Nephron progenitor cell (in vitro differentiated cells): ENCODE results near the gene SSUH2.

Source experiments
- DNase-seq: peaks from one replicate; pipeline ENCODE4 v3.0.0; 2021
- H3K27ac Mint-ChIP-seq: 2 replicates; pipeline ENCODE4 v1.8.0; 2021; ENCODE audit warnings: mild to moderate bottlenecking, moderate library complexity, mixed read lengths
- H3K27me3 Mint-ChIP-seq: 2 replicates; pipeline ENCODE4 v1.8.0; 2021; ENCODE audit warnings: mild to moderate bottlenecking, low read depth, mixed read lengths; ENCODE audit not compliant: poor library complexity
- H3K36me3 Mint-ChIP-seq: 2 replicates; pipeline ENCODE4 v1.8.0; 2021; ENCODE audit warnings: low read depth, mixed read lengths
- H3K4me1 Mint-ChIP-seq: 2 replicates; pipeline ENCODE4 v1.8.0; 2021; ENCODE audit warnings: mixed read lengths
- H3K4me3 Mint-ChIP-seq: 2 replicates; pipeline ENCODE4 v1.8.0; 2021; ENCODE audit warnings: mild to moderate bottlenecking, moderate library complexity, mixed read lengths
- H3K9me3 Mint-ChIP-seq: 2 replicates; pipeline ENCODE4 v1.8.0; 2021; ENCODE audit warnings: mild to moderate bottlenecking, moderate library complexity, mixed read lengths
- TF ChIP-seq, protein P1 (sequence below): fragments of 200-600 bp; sonication (generic); IDR thresholded peaks from 2 replicates; pipeline ENCODE4 v1.5.0; 2021; ENCODE audit warnings: antibody characterized with exemption

The SSUH2 gene

DNA sequence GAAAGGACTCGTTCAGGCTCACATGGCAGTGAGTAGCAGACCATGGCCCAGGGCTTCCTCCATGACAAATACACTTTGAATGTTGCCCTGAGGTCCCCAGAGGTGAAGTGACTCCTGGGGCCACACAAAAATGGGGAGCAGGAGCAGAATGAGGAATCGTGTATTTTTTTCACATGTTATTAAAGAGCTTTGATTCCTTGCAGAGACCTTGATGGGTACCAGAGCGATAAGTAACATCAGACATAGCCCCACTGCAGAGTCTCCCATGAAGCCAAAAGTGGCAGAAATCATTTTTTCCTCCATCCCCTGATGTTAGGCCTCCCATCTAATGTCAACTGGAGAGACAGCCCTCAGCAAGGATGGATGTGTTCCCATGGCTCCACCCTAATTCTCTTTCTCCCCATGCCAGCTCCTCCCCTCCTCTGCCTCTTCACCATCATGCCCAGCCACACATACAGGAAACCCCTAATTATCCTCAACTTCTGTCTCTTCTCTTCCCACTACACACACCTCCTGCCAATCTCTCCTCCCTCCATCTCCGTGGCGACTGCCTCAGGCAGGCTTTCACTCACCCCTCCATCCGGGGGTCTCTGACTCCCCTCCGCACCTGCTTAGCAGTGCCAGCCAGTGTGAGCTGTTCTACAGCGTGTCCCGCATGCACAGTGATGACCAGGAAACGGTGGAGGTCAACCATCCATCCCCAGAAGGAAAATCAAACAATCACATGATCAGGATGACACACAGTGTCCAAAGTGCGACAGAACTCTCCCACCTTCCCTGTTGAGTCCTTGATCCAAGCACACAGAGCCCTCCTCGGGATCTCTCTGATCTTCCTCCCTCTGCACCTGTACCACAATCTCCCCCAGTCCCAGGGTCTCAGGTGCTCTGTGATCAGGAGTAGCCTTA lies 7.1 kb upstream of the SSUH2 start:
- Mint-ChIP-seq H3K27me3 (peaks cover 29% of the 10 kb centered on the region), H3K4me1 (peaks cover 7% of the 10 kb centered on the region), H3K36me3 (no peaks in the 10 kb centered on the region), H3K4me3 (no peak overlapping the region), H3K9me3 (peaks cover 13% of the 10 kb centered on the region), H3K27ac (no peak overlapping the region)
- DNase-seq, result no peak
- TF ChIP-seq, protein P1, sequence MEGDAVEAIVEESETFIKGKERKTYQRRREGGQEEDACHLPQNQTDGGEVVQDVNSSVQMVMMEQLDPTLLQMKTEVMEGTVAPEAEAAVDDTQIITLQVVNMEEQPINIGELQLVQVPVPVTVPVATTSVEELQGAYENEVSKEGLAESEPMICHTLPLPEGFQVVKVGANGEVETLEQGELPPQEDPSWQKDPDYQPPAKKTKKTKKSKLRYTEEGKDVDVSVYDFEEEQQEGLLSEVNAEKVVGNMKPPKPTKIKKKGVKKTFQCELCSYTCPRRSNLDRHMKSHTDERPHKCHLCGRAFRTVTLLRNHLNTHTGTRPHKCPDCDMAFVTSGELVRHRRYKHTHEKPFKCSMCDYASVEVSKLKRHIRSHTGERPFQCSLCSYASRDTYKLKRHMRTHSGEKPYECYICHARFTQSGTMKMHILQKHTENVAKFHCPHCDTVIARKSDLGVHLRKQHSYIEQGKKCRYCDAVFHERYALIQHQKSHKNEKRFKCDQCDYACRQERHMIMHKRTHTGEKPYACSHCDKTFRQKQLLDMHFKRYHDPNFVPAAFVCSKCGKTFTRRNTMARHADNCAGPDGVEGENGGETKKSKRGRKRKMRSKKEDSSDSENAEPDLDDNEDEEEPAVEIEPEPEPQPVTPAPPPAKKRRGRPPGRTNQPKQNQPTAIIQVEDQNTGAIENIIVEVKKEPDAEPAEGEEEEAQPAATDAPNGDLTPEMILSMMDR, result no peak

DNA sequence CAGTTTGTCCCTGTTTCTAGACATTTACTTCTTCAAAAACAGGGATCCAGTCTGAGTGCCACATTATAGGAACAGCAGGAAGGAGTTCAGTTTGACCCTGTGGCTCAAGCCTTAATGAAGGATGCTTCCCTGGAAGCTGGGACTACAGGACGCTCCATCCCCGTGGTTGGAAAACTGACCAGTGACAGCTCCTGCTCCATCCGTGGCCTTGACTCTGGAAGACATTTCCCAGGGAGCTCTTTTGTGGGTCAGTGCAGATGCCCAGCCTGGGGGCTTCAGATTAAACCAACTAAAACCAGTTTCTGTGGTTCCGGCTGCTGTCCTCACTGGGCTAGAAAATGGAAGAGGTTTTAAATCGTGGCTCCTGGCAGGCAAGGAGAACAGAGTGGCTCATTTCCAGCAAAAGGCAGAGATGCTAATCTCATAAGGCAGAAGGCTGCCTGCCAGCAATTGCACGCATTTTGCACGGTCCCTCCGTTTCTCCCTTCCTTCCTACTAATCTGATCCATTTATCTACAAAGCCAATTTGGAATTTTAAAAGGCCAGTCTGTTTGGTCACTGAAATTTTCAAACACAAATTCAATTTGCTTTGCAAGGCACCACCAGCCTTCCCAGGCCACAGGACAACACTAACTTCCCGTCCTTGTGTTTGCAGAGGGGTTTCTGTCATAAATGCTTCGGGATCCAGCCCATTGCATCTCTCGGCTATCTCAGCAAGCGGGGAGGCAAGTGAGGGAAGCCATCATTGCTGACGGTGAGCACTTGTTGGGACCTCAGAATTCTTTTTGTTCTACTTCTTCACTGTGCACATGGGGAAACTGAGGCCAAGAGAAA lies 6.2 kb upstream of the SSUH2 start:
- Mint-ChIP-seq H3K27me3 (peaks cover 25% of the 10 kb centered on the region), H3K36me3 (no peaks in the 10 kb centered on the region), H3K4me3 (no peak overlapping the region), H3K27ac (no peak overlapping the region), H3K9me3 (peaks cover 13% of the 10 kb centered on the region), H3K4me1 (peaks cover 7% of the 10 kb centered on the region)
- no peak for DNase-seq
- TF ChIP-seq, protein P1, result no peak

DNA sequence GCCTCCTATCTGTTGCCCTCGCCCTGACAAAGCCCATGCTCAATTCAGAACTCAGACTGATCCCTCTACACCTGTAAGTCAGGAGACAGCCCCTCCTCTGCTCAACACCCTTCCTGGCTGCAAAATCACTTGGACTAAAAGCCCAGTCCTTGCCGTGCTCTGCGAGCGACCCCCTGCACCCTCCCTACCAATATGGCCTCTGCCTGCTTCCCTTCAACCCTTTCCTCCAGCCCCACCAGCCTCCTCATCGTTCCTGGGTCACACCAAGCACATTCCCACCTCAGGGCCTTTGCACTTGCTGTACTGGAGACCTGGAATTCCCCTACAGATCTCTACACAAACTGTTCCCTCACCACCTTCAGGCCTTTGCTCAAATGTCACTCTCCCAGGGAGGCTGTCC lies 5.2 kb upstream of the SSUH2 start:
- Mint-ChIP-seq H3K36me3 (no peaks in the 10 kb centered on the region), H3K27me3 (peaks cover 25% of the 10 kb centered on the region), H3K27ac (no peak overlapping the region), H3K4me3 (no peak overlapping the region), H3K4me1 (peaks cover 7% of the 10 kb centered on the region), H3K9me3 (peaks cover 7% of the 10 kb centered on the region)
- no peak for DNase-seq
- TF ChIP-seq, protein P1, result no peak

DNA sequence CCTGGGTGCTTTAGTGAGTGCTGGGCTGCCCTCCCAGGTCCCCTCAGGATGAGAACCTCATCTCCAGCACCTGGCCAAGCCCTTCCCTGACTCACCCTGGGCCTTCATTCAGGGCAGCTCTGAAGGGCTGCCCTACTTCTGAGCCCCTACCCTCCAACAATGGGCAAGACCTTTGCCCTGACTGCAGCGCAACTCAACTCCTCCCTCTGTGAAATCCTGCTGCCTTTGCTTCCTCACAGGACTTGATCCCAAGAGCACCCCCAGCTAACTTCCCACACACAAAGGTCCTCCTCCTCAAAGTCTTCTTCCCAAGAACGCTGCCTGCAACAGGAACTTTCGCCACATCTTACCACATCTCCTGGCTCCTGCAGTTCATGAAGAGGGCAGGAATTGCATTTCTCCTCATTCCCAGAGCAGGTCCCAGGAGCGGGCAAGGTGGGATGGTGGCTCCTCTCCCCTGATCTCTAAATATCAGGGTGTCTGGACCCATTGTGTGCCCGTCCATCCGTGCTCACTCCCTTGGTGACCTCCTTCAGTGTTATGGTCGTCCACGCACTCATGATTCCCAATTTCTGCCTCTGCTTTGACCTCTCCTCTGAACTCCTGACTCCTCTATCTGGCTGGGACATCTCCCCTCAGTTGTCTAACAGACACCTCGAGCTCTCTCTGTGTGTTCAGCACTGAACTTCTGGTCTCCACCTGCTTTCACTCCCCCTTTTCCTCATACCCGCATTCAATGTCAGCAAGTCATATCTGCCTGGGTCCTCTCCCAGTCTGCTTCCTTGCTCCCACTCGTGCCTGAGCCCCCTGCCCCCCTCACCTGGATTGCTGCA lies 4.5 kb upstream of the SSUH2 start:
- TF ChIP-seq, protein P1, result no peak
- peaks cover 22% of the 10 kb centered on the region for H3K27me3 Mint-ChIP-seq
- H3K9me3 Mint-ChIP-seq, result peaks cover 2% of the 10 kb centered on the region
- peaks cover 7% of the 10 kb centered on the region for H3K4me1 Mint-ChIP-seq
- peak overlapping the region; percentile 6 for H3K27ac Mint-ChIP-seq
- DNase-seq, result no peak
- no peak overlapping the region for H3K4me3 Mint-ChIP-seq
- H3K36me3 Mint-ChIP-seq, result no peaks in the 10 kb centered on the region

DNA sequence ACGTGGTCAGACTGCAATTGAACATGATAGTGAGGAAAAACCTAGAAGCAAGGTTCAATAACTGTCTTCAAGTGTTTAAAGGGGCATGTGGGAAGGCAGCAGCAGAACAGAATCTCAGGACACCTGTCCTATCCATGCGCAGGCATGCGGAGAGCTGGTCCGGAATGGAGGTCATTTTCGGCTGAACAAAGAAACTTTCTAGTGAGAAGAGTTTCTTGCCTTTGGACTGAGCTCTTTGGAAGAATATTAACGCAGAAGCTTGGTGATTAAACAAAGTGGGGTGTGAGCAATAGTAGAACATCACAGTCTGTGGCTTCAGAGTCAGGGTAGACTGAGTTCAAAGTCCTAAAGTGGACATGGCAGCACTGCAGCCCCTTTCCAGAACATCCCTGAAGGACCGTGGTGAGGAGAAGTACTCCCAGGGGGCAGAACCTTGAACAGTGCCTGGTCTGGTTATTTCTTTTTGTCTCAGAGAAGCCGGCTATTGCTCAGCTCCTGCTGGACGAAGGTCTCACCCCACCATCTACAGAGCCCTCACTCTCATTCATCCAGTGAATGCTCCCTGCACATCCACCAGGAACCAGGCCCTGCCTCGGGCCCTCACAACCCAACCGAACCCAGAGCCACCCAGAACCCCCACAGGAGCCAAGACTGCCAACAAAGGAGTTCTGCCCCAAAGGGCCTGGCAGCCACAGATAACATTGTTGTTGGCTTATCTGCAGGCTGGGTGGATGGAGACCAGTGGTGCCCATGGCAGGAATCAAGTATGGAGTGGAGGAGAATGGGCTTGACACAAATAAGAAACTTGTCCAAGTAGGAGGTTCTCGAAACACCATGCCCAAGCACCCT lies 2.8 kb upstream of the SSUH2 start:
- Mint-ChIP-seq H3K36me3 (no peaks in the 10 kb centered on the region), H3K27ac (no peak overlapping the region), H3K9me3 (no peaks in the 10 kb centered on the region), H3K4me3 (no peak overlapping the region), H3K4me1 (peaks cover 7% of the 10 kb centered on the region), H3K27me3 (peaks cover 16% of the 10 kb centered on the region)
- DNase-seq, result no peak
- TF ChIP-seq, protein P1, result no peak
